ENCODE results near the gene C11orf52. TPM values are rescaled to one million over a fixed set of nuclear protein-coding genes. Genes with fewer than 3 reads are reported as not detected.

C11orf52 gene
- polyA plus RNA-seq, 2 of the 4 experiments (the other 2 are of a cell fraction), result 0.08 to 0.13 TPM

GRCh38 chr11:111951565-111951964 lies 32.9 kb downstream of the C11orf52 start:
- FAIRE-seq, result no peak

GRCh38 chr11:111954154-111954553 lies 35.4 kb downstream of the C11orf52 start:
- FAIRE-seq (no peak), DNase-seq (ENCODE audit: low read depth in 1 of 2, low spot score in 1 of 2) (no peak), ATAC-seq (no peak)
- Histone ChIP-seq H3K4me3 (no peak overlapping the region), H3K4me2 (no peak overlapping the region), H3K27ac (no peak overlapping the region), H3K4me1 (no peaks in the 10 kb centered on the region), H3K9me3 (no peaks in the 10 kb centered on the region)
- POLR2A ChIA-PET, result no interaction called here
- TF ChIP-seq KDM5A (IDR thresholded peaks at IDR 0.05), result no peak
- no peak for TF ChIP-seq HDAC2 (IDR thresholded peaks at IDR 0.05)
- no peak for TF ChIP-seq EHMT2 (IDR thresholded peaks at IDR 0.05; ENCODE audit: low read depth)
- TF ChIP-seq USF2 (IDR thresholded peaks at IDR 0.05), result no peak
- no peak for TF ChIP-seq REST (IDR thresholded peaks at IDR 0.05)
- no peak for TF ChIP-seq CHD2 (IDR thresholded peaks at IDR 0.05; ENCODE audit: low read length, partially characterized antibody)
- TF ChIP-seq CTCF (IDR thresholded peaks at IDR 0.05), result no peak
- no peak for TF ChIP-seq RFX5 (IDR thresholded peaks at IDR 0.05)
- no peak for TF ChIP-seq NR3C1 (IDR thresholded peaks at IDR 0.05)
- TF ChIP-seq KDM1A (IDR thresholded peaks at IDR 0.05; ENCODE audit: low read depth), result no peak
- no peak for TF ChIP-seq BHLHE40 (IDR thresholded peaks at IDR 0.05; ENCODE audit: low read depth, low read length)
- TF ChIP-seq EHF (CRISPR knock-in tag; IDR thresholded peaks at IDR 0.05), result no peak
- TF ChIP-seq HOXA7 (CRISPR knock-in tag; IDR thresholded peaks at IDR 0.05), result no peak
- CTCF ChIA-PET, result interaction anchor here (1.5 to 2.4 kb wide), 4 partner anchors 10 to 28 kb away, joined by 4 to 8 read pairs (median 6); no protein-coding TSS in a partner anchor
- WGBS (ENCODE audit: missing lambda C conversion rate), result 91% methylated on average over 4 of the region's 4 CpGs

More at GRCh38 chr11:111951565-111951964, 32.9 kb downstream of the C11orf52 start:
- WGBS (ENCODE audit: missing lambda C conversion rate), result 93% methylated on average over 3 of the region's 3 CpGs
- Histone ChIP-seq H3K4me2 (no peak overlapping the region), H3K27ac (no peak overlapping the region), H3K4me1 (no peaks in the 10 kb centered on the region), H3K4me3 (no peak overlapping the region), H3K9me3 (no peaks in the 10 kb centered on the region)
- CTCF ChIA-PET, result interaction anchor here (2.4 kb wide), 1 partner anchor 20 kb away, joined by 7 read pairs; no protein-coding TSS in a partner anchor
- ATAC-seq (no peak), DNase-seq (ENCODE audit: low read depth in 1 of 2, low spot score in 1 of 2) (no peak)
- TF ChIP-seq HDAC2 (IDR thresholded peaks at IDR 0.05) (no peak), FOSB (CRISPR knock-in tag; IDR thresholded peaks at IDR 0.05) (no peak), ZNF302 (CRISPR knock-in tag; IDR thresholded peaks at IDR 0.05) (no peak), JUN (IDR thresholded peaks at IDR 0.05) (no peak)
- POLR2A ChIA-PET, result no interaction called here

- WGBS (ENCODE audit: missing lambda C conversion rate), result 96% methylated on average over 9 of the region's 12 CpGs
- POLR2A ChIA-PET, result no interaction called here
- H3K4me3 ChIP-seq, result no peak overlapping the region
- CTCF ChIA-PET, result interaction anchor here (0.9 to 5.4 kb wide), 5 partner anchors 11 to 26 kb away, joined by 3 to 19 read pairs (median 4); no protein-coding TSS in a partner anchor
- H3K9me3 ChIP-seq, result no peaks in the 10 kb centered on the region
- no peak for ATAC-seq
- FAIRE-seq, result no peak
- no peak for DNase-seq (ENCODE audit: low read depth in 1 of 2, low spot score in 1 of 2)
- no peak overlapping the region for H3K27ac ChIP-seq
- H3K4me1 ChIP-seq, result peaks cover 11% of the 10 kb centered on the region; the same call in 2 of the 3 replicates
- H3K4me2 ChIP-seq, result no peak overlapping the region
- no peak for TF ChIP-seq SMC3 (IDR thresholded peaks at IDR 0.05)
- TF ChIP-seq KDM5A (IDR thresholded peaks at IDR 0.05), result no peak
- TF ChIP-seq HMGXB4 (CRISPR knock-in tag; IDR thresholded peaks at IDR 0.05; ENCODE audit: borderline replicate concordance), result no peak
- no peak for TF ChIP-seq CBX2 (IDR thresholded peaks at IDR 0.05; ENCODE audit: borderline replicate concordance, low read depth)
- TF ChIP-seq RFX5 (IDR thresholded peaks at IDR 0.05), result no peak
- no peak for TF ChIP-seq NFE2L2 (conservative IDR thresholded peaks at IDR 0.05; ENCODE audit: low read length)
- TF ChIP-seq FOSB (CRISPR knock-in tag; IDR thresholded peaks at IDR 0.05), result no peak
- TF ChIP-seq PBX3 (IDR thresholded peaks at IDR 0.05), result no peak
- no peak for TF ChIP-seq ZFP36 (IDR thresholded peaks at IDR 0.05; ENCODE audit: borderline replicate concordance, partially characterized antibody)
- no peak for TF ChIP-seq NR3C1 (IDR thresholded peaks at IDR 0.05)
- TF ChIP-seq ZNF302 (CRISPR knock-in tag; IDR thresholded peaks at IDR 0.05), result no peak
- no peak for TF ChIP-seq PHF8 (IDR thresholded peaks at IDR 0.05; ENCODE audit: borderline replicate concordance, low read depth)
- no peak for TF ChIP-seq RCOR1 (IDR thresholded peaks at IDR 0.05; ENCODE audit: low read depth, low read length)
Measured at GRCh38 chr11:111957663-111958444, 39.1 kb downstream of the C11orf52 start.
